ENCODE data around the gene KRTAP2-2. TPM values are rescaled to one million over a fixed set of nuclear protein-coding genes. Genes with fewer than 3 reads are reported as not detected.
A peak's percentile ranks its signal among the peaks of the same experiment; 100 is the strongest.
"Not testable (repeated sequence)": the region's sequence is repeated elsewhere in the genome, so short reads cannot be mapped to it uniquely, and the experiment has no call there.

KRTAP2-2 gene
- total RNA-seq, 1 donor, result not detected

DNA sequence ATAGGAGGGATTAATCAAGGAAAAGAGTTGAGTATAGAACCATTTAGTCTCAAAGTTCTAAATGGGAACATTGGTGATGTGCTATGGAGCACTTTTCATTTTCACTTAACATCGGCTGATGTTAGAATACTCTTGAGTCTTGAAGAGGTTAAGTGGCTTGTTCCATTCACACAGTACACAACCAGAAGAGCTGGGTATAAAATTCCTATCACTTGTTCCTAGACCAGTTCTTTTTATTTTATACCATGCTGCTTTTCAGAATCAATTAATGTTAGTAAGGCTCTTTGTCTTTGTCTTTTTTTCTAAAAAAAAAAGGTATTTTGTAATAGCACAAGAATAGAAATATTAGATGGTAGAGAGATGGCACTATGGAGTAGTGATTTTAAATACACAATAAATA, 12.1 kb downstream of the KRTAP2-2 start:
- Histone ChIP-seq H2AFZ (ENCODE audit: low read length) (no peak overlapping the region), H3K36me3 (ENCODE audit: insufficient read depth, low read length) (no peaks in the 10 kb centered on the region), H3K79me2 (ENCODE audit: insufficient read depth, low read length) (peaks cover 5% of the 10 kb centered on the region), H3K4me1 (ENCODE audit: insufficient read depth, low read length) (peaks cover 45% of the 10 kb centered on the region), H3K9me3 (ENCODE audit: low read depth, low read length) (no peaks in the 10 kb centered on the region), H4K20me1 (ENCODE audit: insufficient read depth, low read length) (no peaks in the 10 kb centered on the region), H3K4me2 (ENCODE audit: insufficient read depth, low read length) (no peak overlapping the region), H3K27me3 (ENCODE audit: insufficient read depth, low read length) (no peaks in the 10 kb centered on the region), H3K4me3 (ENCODE audit: insufficient read depth, low read length) (no peak overlapping the region), H3K27ac (ENCODE audit: low read depth, low read length) (peak overlapping the region; percentile 70)
- no peak for DNase-seq (ENCODE audit: insufficient read length, low spot score, missing footprints)
- TF ChIP-seq, protein P1, sequence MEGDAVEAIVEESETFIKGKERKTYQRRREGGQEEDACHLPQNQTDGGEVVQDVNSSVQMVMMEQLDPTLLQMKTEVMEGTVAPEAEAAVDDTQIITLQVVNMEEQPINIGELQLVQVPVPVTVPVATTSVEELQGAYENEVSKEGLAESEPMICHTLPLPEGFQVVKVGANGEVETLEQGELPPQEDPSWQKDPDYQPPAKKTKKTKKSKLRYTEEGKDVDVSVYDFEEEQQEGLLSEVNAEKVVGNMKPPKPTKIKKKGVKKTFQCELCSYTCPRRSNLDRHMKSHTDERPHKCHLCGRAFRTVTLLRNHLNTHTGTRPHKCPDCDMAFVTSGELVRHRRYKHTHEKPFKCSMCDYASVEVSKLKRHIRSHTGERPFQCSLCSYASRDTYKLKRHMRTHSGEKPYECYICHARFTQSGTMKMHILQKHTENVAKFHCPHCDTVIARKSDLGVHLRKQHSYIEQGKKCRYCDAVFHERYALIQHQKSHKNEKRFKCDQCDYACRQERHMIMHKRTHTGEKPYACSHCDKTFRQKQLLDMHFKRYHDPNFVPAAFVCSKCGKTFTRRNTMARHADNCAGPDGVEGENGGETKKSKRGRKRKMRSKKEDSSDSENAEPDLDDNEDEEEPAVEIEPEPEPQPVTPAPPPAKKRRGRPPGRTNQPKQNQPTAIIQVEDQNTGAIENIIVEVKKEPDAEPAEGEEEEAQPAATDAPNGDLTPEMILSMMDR (IDR thresholded peaks at IDR 0.05; ENCODE audit: extremely low read depth, low read depth, low read length), result no peak

DNA sequence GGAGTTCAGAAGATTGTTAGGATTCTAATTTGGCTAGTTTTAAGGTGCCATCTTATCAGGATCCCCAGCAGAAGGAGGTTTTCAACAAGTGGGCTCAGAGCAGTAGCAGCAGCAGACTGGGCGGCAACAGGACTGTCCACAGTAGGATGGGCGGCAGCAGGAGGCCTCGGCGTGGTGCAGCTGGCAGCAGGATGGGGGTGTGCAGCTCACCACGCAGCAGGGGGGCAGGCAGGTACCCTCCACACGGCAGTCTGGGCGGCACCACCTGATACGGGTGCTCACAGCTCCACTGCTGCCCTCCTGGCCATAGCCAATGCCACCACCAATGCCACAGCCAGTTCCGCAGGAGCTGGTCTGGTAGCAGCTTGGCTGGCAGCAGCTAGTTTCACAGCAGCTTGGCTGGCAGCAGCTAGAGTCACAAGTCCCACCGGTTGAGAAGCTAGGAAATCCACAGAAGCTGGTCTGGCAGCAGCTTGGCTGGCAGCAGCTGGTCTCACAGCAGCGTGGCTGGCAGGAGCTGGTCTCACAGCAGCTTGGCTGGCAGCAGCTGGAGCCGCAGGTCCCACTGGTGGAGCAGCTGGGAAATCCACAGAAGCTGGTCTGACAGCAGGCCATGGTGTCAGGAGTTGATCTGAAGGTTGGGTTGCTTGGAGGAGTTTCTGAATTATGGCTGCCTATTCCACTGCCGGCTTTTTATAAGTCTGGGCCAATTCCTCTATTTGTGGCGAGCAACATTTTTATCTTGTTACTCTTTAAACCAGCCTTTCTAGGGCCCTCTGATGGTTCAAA, 14.1 kb downstream of the KRTAP2-2 start, which contains the start of gene KRTAP1-1:
Gene KRTAP1-1 (minus strand): TSS at position 668 of the 789 bp plus-strand sequence. CDS start 53 bp downstream, at position 615.
- peak within 1 kb of the TSS; percentile 54 for H3K4me3 ChIP-seq (ENCODE audit: insufficient read depth, low read length)
- peak within 1 kb of the TSS; percentile 38 for H3K4me2 ChIP-seq (ENCODE audit: insufficient read depth, low read length)
- not testable (repeated sequence) for H3K36me3 ChIP-seq (ENCODE audit: insufficient read depth, low read length); H3K27me3 ChIP-seq (ENCODE audit: insufficient read depth, low read length); H4K20me1 ChIP-seq (ENCODE audit: insufficient read depth, low read length); H3K79me2 ChIP-seq (ENCODE audit: insufficient read depth, low read length); H3K9me3 ChIP-seq (ENCODE audit: low read depth, low read length)
- H3K4me1 ChIP-seq (ENCODE audit: insufficient read depth, low read length), result peaks cover 42% of the 10 kb centered on the region
- peak within 1 kb of the TSS; percentile 35 for H2AFZ ChIP-seq (ENCODE audit: low read length)
- peak; percentile 89 for DNase-seq (ENCODE audit: insufficient read length, low spot score, missing footprints)
- peak within 1 kb of the TSS; percentile 70 for H3K27ac ChIP-seq (ENCODE audit: low read depth, low read length)

DNA sequence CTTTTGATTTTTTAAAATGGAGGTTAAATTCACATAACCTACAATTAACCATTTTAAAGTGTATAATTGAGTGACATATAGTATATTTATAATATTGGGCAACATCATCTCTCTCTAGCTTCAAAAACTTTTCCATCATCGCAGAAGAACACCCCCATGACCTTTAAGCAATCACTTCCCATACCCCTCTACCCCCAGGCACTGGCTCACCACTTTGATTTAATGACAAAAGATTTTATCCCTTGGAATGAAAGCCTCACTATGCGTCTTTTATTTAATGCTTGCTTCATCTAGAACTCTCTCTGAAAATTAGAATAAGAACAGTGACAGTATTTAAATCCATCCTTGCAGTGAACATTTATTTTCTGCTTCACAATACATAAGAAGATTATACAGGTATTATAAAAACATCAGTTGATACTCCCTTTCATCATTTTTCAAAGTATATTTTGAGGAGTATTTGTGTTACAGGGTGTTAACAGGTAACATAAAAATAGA, 17.1 kb downstream of the KRTAP2-2 start:
- H3K79me2 ChIP-seq (ENCODE audit: insufficient read depth, low read length), result peaks cover 5% of the 10 kb centered on the region
- H3K36me3 ChIP-seq (ENCODE audit: insufficient read depth, low read length), result no peaks in the 10 kb centered on the region
- H3K4me3 ChIP-seq (ENCODE audit: insufficient read depth, low read length), result no peak overlapping the region
- H3K4me1 ChIP-seq (ENCODE audit: insufficient read depth, low read length), result peaks cover 42% of the 10 kb centered on the region
- no peak overlapping the region for H3K27ac ChIP-seq (ENCODE audit: low read depth, low read length)
- H3K4me2 ChIP-seq (ENCODE audit: insufficient read depth, low read length), result no peak overlapping the region
- DNase-seq (ENCODE audit: insufficient read length, low spot score, missing footprints), result no peak
- no peak overlapping the region for H2AFZ ChIP-seq (ENCODE audit: low read length)
- no peaks in the 10 kb centered on the region for H3K9me3 ChIP-seq (ENCODE audit: low read depth, low read length)
- TF ChIP-seq, protein P1 (IDR thresholded peaks at IDR 0.05; ENCODE audit: extremely low read depth, low read depth, low read length), result no peak
- no peaks in the 10 kb centered on the region for H4K20me1 ChIP-seq (ENCODE audit: insufficient read depth, low read length)
- H3K27me3 ChIP-seq (ENCODE audit: insufficient read depth, low read length), result no peaks in the 10 kb centered on the region

GRCh38 chr17:41034346-41034935, 20.6 kb downstream of the KRTAP2-2 start, which contains the start of gene KRTAP1-3:
Gene KRTAP1-3 (minus strand): TSS chr17:41034874. CDS start chr17:41034821, 53 bp downstream.
- H3K4me2 ChIP-seq (ENCODE audit: insufficient read depth, low read length); H3K36me3 ChIP-seq (ENCODE audit: insufficient read depth, low read length); H3K27ac ChIP-seq (ENCODE audit: low read depth, low read length); H3K9me3 ChIP-seq (ENCODE audit: low read depth, low read length); H3K4me3 ChIP-seq (ENCODE audit: insufficient read depth, low read length); H4K20me1 ChIP-seq (ENCODE audit: insufficient read depth, low read length); H3K27me3 ChIP-seq (ENCODE audit: insufficient read depth, low read length); H3K79me2 ChIP-seq (ENCODE audit: insufficient read depth, low read length): not testable (repeated sequence)
- peak within 1 kb of the TSS; percentile 32 for H2AFZ ChIP-seq (ENCODE audit: low read length)
- DNase-seq (ENCODE audit: insufficient read length, low spot score, missing footprints), result peak; percentile 45
- H3K4me1 ChIP-seq (ENCODE audit: insufficient read depth, low read length), result peaks cover 16% of the 10 kb centered on the region
